OCI-LY7 (cell line): ENCODE measurements around the gene AK2. TPM values are rescaled to one million over a fixed set of nuclear protein-coding genes. Genes with fewer than 3 reads are reported as not detected.
A peak's percentile ranks its signal among the peaks of the same experiment; 100 is the strongest.

Experiments used
- BruUV-seq: library from RNA; stranded (reverse); fragments of 400-500 nt; replicated peaks from 2 replicates; lab custom pipeline; 2021; lab: Mats Ljungman, UMichigan
- CTCF ChIA-PET: fragments of 300-600 bp; sonication (Branson Sonifier 250); formaldehyde crosslinking; loops from one replicate; lab custom pipeline; 2022; ENCODE audit warnings: antibody characterized with exemption; ENCODE audit not compliant: unreplicated experiment; lab: Charles Lee
- POLR2A ChIA-PET: fragments of 300-600 bp; sonication (Branson Sonifier 250); formaldehyde crosslinking; loops from one replicate; lab custom pipeline; 2022; ENCODE audit warnings: antibody characterized with exemption; lab: Charles Lee
- DNase-seq: peaks from one replicate; pipeline ENCODE4 v3.0.0-alpha.2; 2015; ENCODE audit warnings: low spot score
- H2AFZ ChIP-seq: fragments of 200-600 bp; sonication (generic), shearing (Covaris generic); 2 replicates; pipeline ENCODE4 v1.6.1; 2014; ENCODE audit warnings: mild to moderate bottlenecking, antibody characterized with exemption, low read length, moderate library complexity
- H3K27ac ChIP-seq: fragments of 200-600 bp; sonication (generic); 2 replicates; pipeline ENCODE4 v1.5.1; 2014; ENCODE audit warnings: mixed run types, low read depth, mild to moderate bottlenecking, moderate library complexity, low read length, inconsistent platforms; ENCODE audit not compliant: poor library complexity, severe bottlenecking
- H3K36me3 ChIP-seq: fragments of 200-600 bp; sonication (generic); 2 replicates; pipeline ENCODE4 v1.6.1; 2014; ENCODE audit warnings: mild to moderate bottlenecking, antibody characterized with exemption, low read length, moderate library complexity, mixed read lengths; ENCODE audit not compliant: insufficient read depth
- H3K4me1 ChIP-seq: fragments of 200-600 bp; sonication (generic); 2 replicates; pipeline ENCODE4 v1.5.1; 2014; ENCODE audit warnings: mild to moderate bottlenecking, low read length; ENCODE audit not compliant: insufficient read depth, poor library complexity, severe bottlenecking
- H3K4me2 ChIP-seq: fragments of 200-600 bp; sonication (generic); 2 replicates; pipeline ENCODE4 v1.6.1; 2014; ENCODE audit warnings: mild to moderate bottlenecking, low read length
- H3K4me3 ChIP-seq: fragments of 200-600 bp; sonication (generic); 2 replicates; pipeline ENCODE4 v1.5.1; 2014; ENCODE audit warnings: mild to moderate bottlenecking, low read depth, low read length; ENCODE audit not compliant: poor library complexity, severe bottlenecking
- H3K79me2 ChIP-seq: fragments of 200-600 bp; sonication (generic); 2 replicates; pipeline ENCODE4 v1.6.1; 2016; ENCODE audit warnings: low read depth, mild to moderate bottlenecking, low read length, moderate library complexity, mixed read lengths; ENCODE audit not compliant: insufficient read depth
- H3K9me2 ChIP-seq: fragments of 200-600 bp; sonication (generic); 2 replicates; pipeline ENCODE4 v1.6.1; 2016; ENCODE audit warnings: mild to moderate bottlenecking, low read length, mixed read lengths; ENCODE audit not compliant: insufficient read depth
- H3K9me3 ChIP-seq: fragments of 200-600 bp; sonication (generic); 2 replicates; pipeline ENCODE4 v1.6.1; 2014; ENCODE audit warnings: mild to moderate bottlenecking, mixed run types, low read length, mixed read lengths
- H4K20me1 ChIP-seq: fragments of 200-600 bp; sonication (generic); 2 replicates; pipeline ENCODE4 v1.6.1; 2014; ENCODE audit warnings: mild to moderate bottlenecking, antibody characterized with exemption, low read length, moderate library complexity, mixed read lengths; ENCODE audit not compliant: insufficient read depth
- EZH2phosphoT487 ChIP-seq: fragments of 200-600 bp; sonication (generic); IDR thresholded peaks from 2 replicates; pipeline ENCODE4 v1.6.1; 2018; ENCODE audit warnings: low read depth, borderline replicate concordance, mild to moderate bottlenecking, mixed run types, antibody characterized with exemption, low read length, moderate library complexity, mixed read lengths
- intact Hi-C: fragments of 100-400 bp; cut with micrococcal nuclease; formaldehyde crosslinking; loops from one replicate; pipeline ENCODE4 v1.10.0; 2022; ENCODE audit not compliant: unreplicated experiment
- total RNA-seq, 2 experiments: library from RNA; depleted of rRNA in 1 of 2; stranded (reverse); fragments of >200 nt in 1 of 2; shearing (Covaris generic) in 1 of 2; gene quantifications; 2 replicates each; pipeline ENCODE4 v1.2.3, GENCODE V29; 2014 to 2022
- TF ChIP-seq, protein P1 (sequence below): fragments of 200-600 bp; sonication (generic); conservative IDR thresholded peaks from 2 replicates; pipeline ENCODE4 v1.5.1; 2014; ENCODE audit warnings: mild to moderate bottlenecking, antibody characterized with exemption, low read length, moderate library complexity, mixed read lengths

Gene AK2
- total RNA-seq, 2 experiments from 2014 or later: 185 to 298 TPM

DNA sequence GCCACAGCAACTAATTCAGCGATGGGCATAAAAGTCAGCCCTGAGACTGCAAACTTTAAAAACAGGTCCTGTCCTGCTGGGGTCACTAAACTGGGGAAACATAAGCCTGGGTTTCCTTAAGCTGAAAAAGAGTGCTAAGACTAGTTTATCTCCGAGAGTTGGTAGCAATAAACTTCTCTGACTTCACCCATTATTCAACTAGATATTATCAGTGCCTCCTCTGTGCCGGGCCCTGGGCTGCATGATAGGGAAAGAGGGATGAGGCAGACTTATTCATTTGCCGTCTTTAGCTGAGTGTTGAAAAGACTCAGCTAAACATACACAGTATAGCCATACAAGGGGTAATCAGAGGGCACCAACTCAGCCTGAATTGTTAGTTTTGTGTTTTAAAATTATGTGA lies 33.0 kb downstream of the AK2 start:
- no peaks in the 10 kb centered on the region for H3K79me2 ChIP-seq
- no peak overlapping the region for H3K4me3 ChIP-seq
- intact Hi-C loops: no loop called here
- H3K9me2 ChIP-seq: no peaks in the 10 kb centered on the region
- TF ChIP-seq, protein P1, sequence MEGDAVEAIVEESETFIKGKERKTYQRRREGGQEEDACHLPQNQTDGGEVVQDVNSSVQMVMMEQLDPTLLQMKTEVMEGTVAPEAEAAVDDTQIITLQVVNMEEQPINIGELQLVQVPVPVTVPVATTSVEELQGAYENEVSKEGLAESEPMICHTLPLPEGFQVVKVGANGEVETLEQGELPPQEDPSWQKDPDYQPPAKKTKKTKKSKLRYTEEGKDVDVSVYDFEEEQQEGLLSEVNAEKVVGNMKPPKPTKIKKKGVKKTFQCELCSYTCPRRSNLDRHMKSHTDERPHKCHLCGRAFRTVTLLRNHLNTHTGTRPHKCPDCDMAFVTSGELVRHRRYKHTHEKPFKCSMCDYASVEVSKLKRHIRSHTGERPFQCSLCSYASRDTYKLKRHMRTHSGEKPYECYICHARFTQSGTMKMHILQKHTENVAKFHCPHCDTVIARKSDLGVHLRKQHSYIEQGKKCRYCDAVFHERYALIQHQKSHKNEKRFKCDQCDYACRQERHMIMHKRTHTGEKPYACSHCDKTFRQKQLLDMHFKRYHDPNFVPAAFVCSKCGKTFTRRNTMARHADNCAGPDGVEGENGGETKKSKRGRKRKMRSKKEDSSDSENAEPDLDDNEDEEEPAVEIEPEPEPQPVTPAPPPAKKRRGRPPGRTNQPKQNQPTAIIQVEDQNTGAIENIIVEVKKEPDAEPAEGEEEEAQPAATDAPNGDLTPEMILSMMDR: no peak
- TF ChIP-seq EZH2phosphoT487: no peak
- no TSS peak for BruUV-seq
- ChIA-PET CTCF (no interaction called here), POLR2A (interaction anchor here (0.6 kb wide), 1 partner anchor 9 kb away, joined by 6 read pairs; no protein-coding TSS in a partner anchor)
- peaks cover 3% of the 10 kb centered on the region; the same call in 1 of the 2 replicates for H4K20me1 ChIP-seq
- DNase-seq: no peak
- no peak overlapping the region for H2AFZ ChIP-seq
- peaks cover 16% of the 10 kb centered on the region for H3K36me3 ChIP-seq
- no peaks in the 10 kb centered on the region for H3K9me3 ChIP-seq
- no peaks in the 10 kb centered on the region for H3K4me1 ChIP-seq
- H3K4me2 ChIP-seq: no peak overlapping the region
- H3K27ac ChIP-seq: no peak overlapping the region

DNA sequence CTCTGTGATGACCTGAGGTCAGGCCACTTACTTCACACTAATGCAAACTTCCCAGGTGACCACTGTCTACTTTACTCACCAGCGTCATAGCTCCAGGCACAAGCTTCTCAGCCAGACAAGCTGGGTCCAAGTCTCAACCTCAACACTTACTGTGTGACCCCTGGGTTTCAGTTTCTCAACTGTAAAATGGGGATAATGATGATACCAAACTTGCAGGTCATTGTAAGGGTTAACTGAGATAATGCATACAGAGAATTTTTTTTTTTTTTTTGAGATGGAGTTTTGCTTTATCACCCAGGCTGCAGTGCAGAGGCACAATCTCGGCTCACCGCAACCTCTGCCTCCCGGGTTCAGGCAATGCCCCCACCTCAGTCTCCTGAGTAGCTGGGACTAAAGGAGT lies 34.7 kb downstream of the AK2 start:
- DNase-seq: no peak
- H3K9me2 ChIP-seq: no peaks in the 10 kb centered on the region
- intact Hi-C loops: no loop called here
- H4K20me1 ChIP-seq: no peaks in the 10 kb centered on the region
- POLR2A ChIA-PET: interaction anchor here (0.7 kb wide), 1 partner anchor 635 kb away, joined by 4 read pairs; no protein-coding TSS in a partner anchor
- no peak overlapping the region for H2AFZ ChIP-seq
- no peaks in the 10 kb centered on the region for H3K79me2 ChIP-seq
- H3K4me3 ChIP-seq: no peak overlapping the region
- no peaks in the 10 kb centered on the region for H3K9me3 ChIP-seq
- CTCF ChIA-PET: no interaction called here
- H3K36me3 ChIP-seq: no peaks in the 10 kb centered on the region; the same call in 1 of the 2 replicates
- H3K4me1 ChIP-seq: peaks cover 7% of the 10 kb centered on the region
- TF ChIP-seq, protein P1: no peak
- no peak for TF ChIP-seq EZH2phosphoT487
- no peak overlapping the region for H3K27ac ChIP-seq
- H3K4me2 ChIP-seq: no peak overlapping the region
- no TSS peak for BruUV-seq

DNA sequence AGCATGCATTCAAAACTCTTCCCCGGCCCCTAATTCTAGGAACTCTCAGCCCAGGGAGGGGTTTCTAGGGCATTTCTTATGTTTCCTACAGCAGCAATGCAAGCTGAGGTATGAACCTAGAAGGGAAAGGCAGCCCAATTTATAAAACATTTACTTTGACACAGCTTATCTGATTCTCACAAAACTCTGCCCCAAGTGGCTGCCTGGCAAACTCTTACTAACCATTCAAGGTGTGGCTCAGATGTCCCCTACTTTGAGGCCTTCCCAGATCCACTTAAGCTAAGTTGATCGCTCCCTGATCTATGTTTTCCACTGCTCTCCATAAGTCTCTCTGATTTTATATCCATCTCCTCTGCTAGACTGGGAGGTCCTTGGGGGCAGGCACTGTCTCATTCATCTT lies 35.4 kb downstream of the AK2 start:
- no peaks in the 10 kb centered on the region; the same call in 1 of the 2 replicates for H3K36me3 ChIP-seq
- no TSS peak for BruUV-seq
- no peak overlapping the region for H2AFZ ChIP-seq
- H3K9me2 ChIP-seq: no peaks in the 10 kb centered on the region
- H3K9me3 ChIP-seq: no peaks in the 10 kb centered on the region
- peak; percentile 44 for DNase-seq
- H3K79me2 ChIP-seq: no peaks in the 10 kb centered on the region
- ChIA-PET CTCF (no interaction called here), POLR2A (interaction anchor here (0.6 kb wide), 1 partner anchor 48 kb away, joined by 5 read pairs; no protein-coding TSS in a partner anchor)
- no peak overlapping the region for H3K27ac ChIP-seq
- no peak for TF ChIP-seq EZH2phosphoT487
- TF ChIP-seq, protein P1: peak; percentile 74
- peaks cover 7% of the 10 kb centered on the region for H3K4me1 ChIP-seq
- H3K4me3 ChIP-seq: no peak overlapping the region
- intact Hi-C loops: no loop called here
- no peak overlapping the region for H3K4me2 ChIP-seq
- H4K20me1 ChIP-seq: no peaks in the 10 kb centered on the region
